GM12801 (cell line): ENCODE results near the gene CEP57.

Experiments
- TF ChIP-seq, protein P1 (sequence below): IDR thresholded peaks from one replicate; pipeline ENCODE4 v1.5.1; 2011; ENCODE audit warnings: control low read depth; ENCODE audit not compliant: insufficient read length; ENCODE audit errors: extremely low read depth

CEP57 gene

DNA sequence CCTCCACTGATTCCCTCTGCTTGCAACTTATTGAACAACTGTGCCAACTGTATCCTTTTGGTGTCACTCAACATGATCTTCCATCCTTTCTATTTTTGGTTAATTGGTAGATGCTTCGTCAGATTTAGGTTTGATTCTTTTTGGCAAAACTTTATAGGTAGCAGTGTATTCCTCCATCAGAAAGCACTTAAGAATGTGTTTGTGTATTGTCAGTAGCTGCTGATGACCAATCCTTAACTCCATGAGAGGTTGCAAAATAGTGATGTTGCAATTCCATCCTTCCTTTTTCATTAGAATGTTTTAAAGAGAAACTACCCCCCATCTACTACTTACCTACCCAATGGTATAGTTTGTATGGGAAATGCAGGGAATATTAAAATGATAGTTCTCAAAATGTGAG lies 22.8 kb upstream of the CEP57 start:
- TF ChIP-seq, protein P1, sequence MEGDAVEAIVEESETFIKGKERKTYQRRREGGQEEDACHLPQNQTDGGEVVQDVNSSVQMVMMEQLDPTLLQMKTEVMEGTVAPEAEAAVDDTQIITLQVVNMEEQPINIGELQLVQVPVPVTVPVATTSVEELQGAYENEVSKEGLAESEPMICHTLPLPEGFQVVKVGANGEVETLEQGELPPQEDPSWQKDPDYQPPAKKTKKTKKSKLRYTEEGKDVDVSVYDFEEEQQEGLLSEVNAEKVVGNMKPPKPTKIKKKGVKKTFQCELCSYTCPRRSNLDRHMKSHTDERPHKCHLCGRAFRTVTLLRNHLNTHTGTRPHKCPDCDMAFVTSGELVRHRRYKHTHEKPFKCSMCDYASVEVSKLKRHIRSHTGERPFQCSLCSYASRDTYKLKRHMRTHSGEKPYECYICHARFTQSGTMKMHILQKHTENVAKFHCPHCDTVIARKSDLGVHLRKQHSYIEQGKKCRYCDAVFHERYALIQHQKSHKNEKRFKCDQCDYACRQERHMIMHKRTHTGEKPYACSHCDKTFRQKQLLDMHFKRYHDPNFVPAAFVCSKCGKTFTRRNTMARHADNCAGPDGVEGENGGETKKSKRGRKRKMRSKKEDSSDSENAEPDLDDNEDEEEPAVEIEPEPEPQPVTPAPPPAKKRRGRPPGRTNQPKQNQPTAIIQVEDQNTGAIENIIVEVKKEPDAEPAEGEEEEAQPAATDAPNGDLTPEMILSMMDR, result no peak

DNA sequence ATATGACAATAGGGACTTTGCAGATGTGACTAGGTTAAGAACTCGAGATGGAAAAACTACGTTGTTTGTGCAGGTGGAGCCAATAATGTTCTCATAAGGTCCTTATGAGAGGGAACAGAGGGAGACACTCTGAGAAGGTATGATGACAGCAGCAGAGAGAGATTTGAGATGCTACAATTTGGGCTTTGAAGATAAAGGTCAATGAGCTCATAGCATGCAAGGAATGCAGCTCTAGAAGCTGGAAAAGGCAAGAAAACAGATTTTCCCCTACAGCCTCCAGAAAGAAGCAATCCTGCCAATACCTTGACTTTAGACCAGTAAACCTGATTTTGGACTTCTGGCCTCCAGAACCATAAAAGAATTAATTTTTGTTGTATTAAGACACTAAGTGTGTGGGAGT lies 21.8 kb upstream of the CEP57 start:
- TF ChIP-seq, protein P1, result no peak

DNA sequence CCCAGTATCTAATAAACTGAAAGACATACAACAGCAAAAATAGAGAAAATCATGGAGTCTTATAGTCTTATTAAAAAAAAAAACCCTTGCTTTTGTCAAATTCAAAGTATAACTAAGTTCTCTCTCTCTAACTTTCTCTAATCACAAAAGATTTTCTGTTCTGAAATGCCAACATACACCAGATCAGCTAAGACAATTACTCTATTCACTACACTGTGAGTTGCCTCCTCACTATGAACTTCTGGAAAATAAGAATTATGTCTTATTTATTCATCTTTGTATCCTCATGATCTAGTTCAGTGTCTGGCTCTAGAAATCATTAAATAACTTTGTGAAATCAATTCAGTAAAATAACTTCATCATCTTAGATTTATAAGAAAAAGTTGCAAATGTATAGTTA lies 13.4 kb upstream of the CEP57 start:
- TF ChIP-seq, protein P1, result no peak

DNA sequence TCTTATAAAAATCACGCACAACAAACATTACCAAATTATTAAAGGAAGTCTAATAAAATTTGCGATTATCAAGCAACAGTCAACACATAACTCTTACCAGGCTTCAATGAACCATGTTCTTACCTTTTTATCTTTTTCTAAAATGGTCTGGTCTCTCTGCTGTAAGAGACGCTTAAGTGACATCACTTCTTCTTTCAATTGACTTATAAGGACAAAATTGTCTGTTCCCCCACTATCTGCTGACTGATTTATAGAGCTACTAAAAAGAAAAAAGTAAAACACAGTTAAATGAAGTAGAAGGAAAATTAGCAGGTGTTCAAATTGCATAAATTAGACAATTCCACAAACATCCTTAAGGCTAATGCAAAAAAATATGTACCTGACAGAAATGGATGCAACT lies 11.6 kb upstream of the CEP57 start:
- TF ChIP-seq, protein P1, result no peak

DNA sequence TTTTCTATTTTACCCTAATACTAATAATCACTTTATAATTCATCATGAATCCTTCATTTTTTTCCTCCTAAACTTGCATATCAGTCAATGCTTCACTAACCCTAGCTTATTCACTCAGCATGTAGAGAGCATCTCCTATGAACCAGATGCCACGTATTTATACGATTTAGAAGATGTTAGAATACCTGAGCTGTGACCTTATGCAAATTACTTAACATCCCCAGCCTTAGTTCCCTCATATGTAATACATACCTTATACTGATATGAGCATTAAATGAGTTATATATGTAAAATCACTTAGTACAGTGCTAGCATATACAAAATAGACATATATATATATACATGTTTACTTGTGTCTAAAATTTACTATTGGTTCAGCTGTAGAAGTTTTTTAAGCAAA lies 9.8 kb upstream of the CEP57 start:
- TF ChIP-seq, protein P1, result no peak

DNA sequence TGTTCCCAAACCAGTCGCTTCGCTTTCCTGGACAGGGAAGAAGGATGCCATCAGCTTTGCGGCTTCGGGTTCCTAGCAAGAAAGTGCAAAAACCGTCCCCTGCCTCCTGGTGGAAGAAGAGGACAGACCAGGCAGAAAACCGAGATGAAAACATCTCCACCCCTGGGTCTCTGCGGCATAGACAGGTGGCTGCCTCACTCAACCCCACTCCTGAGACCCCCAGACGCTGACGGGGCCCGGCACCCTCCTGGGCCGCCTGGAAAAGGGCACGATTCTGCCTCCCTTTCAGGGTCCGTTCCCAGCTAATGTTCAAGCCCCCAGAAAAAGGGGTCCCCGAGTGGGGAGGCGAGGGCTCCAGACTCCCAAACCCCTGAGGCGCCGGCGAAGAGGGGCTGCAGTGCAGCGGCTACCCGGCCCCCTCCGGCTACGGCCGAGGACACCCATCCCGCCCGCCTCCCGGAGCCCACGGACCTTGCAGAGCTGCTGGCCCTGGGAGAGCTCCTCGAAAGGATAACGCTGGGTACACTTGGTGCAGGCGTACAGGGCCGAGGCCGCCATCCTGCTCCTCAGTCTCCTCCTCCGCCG lies 1.3 kb upstream of the CEP57 start:
- TF ChIP-seq, protein P1, result no peak

DNA sequence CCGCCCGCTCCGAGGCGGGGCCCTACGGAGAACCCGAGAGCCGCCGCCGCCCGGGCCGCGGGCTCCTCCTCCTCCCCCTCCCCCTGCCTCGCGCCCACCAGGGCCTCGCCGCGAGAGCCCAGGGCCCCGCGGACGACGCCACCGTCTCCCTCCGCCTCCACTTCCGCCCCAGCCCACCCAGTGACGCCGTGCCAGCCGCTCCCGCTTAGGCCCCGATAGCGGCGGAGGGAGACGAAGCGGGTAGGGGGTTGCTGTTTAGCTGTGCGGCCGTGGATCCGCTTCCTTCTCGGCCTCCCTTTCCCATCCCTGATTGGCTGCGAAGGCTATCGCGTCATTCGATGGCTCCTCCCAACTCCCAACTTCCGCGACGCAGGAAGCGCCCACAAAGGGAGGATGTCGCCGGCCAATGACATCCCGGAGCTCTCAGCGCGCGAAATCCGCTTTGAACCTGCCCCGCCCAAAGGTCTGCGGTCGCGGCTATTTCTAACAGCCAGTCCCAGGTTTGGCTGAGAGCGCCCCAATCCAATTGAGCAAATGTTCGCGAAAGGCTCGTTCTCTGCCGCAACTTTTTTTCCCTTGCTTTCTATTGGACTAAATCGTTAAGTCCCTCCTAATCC lies 684 bp upstream of the CEP57 start, which contains the start of gene FAM76B:
Gene FAM76B, minus strand, starts transcription at position 277 of the 617 bp plus-strand sequence. CDS start 304 bp downstream, outside the sequence.
- TF ChIP-seq, protein P1, result no peak
